GM21528 (cell line): Measurements from ENCODE around the gene FAM24B.

Experiments
- ATAC-seq: cut with Tn5 transposase; IDR thresholded peaks from one replicate; pipeline ENCODE4 v1.9.1; 2021; ENCODE audit warnings: mild to moderate bottlenecking, moderate library complexity; ENCODE audit not compliant: unreplicated experiment, low FRiP score

FAM24B gene

DNA sequence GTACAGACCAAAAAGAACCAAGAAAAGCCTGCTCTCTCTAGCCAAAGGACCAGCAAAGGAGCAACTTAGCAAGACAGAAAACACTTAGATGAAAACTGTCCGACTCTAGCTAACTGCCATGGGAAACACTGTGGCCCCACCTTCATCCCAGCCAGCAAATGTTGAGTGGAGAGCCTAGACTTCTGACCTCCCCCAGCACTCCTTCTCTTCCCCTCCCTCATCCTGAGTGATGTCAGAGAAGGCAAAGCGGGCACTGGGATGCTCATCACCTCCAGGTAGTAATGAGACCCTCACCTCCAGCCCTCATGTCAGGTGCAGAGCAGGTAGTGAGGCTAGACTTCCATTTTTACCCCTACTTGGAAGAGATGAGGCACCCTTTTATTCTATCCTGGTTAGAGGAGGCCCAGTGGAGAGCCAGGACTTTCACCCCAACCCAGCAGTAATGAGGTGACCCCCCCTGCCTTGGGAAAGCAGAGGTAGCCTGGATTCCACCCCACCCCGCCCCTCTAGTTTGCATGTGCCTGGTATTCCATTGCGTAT lies 50.6 kb downstream of the FAM24B start:
- ATAC-seq = no peak

DNA sequence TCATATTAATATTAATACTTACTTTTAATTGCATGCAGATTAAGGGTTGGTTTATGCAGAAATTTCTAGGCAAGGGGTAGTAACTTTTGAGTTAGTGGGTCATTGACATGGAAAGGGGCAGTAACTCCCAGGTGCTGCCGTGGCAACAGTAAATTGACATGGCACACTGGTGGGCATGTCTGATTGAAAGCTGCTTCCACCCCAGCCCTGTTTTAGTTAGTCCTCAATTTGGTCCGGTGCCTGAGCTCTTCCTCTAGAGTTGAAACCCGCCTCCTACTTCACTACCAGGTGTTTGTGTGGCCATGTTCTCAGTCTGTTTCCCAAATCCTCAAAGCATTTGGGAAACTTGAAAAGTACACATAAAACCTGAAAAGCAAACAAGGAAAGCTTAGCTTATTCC lies 52.1 kb downstream of the FAM24B start:
- no peak for ATAC-seq

- no peak for ATAC-seq
Measured at GRCh38 chr10:122822973-122823690, 56.2 kb downstream of the FAM24B start.

- no peak for ATAC-seq
Measured at GRCh38 chr10:122821808-122822207, 57.6 kb downstream of the FAM24B start.

GRCh38 chr10:122815458-122815857 lies 63.9 kb downstream of the FAM24B start:
- ATAC-seq = no peak

GRCh38 chr10:122814493-122814892 lies 64.9 kb downstream of the FAM24B start:
- ATAC-seq = no peak

DNA sequence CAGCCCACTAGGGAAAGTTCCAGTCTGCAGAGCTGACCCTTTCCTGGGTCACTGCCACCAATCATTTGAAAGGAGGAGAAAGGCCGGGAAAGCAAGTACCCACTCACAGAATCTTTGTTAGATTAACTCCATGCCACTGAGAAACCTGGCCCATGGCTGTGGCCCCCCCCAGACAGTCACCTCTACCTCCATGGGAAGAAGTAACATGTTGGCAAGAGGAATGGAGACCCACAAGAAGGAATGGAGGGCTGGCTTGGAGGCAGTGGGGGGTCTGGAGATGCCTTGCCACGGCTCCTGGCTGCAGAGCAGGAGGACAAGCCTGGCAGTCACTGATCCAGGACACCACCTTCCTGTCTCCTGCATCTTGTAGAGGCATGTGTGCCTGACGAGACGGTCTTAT lies 66.6 kb downstream of the FAM24B start:
- no peak for ATAC-seq

- ATAC-seq = no peak
Measured at GRCh38 chr10:122802282-122802681, 77.1 kb downstream of the FAM24B start.
